GM19239 (cell line): ENCODE results near the gene RAB20.
"Not testable (repeated sequence)": the region's sequence is repeated elsewhere in the genome, so short reads cannot be mapped to it uniquely, and the experiment has no call there.

Experiments used
- DNase-seq: peaks from one replicate; pipeline ENCODE4 v3.0.0; 2011; ENCODE audit warnings: low spot score; ENCODE audit not compliant: insufficient read length
- FAIRE-seq: peaks from 2 replicates; lab custom pipeline; 2011; peaks lifted over from hg19 to GRCh38; lab: Jason Lieb, UNC

RAB20 gene

DNA sequence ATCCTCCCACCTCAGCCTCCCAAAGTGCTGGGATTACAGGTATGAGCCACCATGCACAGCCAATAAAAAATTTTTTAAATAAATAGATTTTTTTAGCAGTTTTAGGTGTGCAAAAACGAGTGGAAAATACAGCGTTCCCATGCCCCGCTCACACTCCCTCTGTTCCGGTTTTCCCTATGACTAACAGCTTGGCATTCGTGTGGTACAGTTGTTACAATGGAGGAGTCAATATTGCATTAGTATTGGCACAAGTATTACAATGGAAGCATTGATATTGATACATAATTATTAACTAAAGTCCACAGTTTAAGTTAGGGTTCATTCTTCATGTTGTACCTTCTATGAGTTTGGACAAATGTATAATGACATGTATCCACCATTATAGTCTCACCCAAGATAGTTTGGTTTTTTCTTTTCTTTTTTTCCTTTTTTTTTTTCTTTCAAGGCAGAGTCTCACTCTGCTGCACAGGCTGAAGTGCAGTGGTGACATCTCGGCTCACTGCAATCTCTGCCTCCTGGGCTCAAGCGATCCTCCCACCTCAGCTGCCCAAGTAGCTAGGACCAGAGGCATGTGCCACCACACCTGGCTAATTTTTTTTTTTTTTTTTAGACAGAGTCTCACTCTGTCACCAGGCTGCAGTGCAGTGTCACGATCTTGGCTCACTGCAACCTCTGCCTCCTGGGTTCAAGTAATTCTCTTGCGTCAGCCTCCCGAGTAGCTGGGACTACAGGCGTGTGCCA, 15.4 kb upstream of the RAB20 start:
- no peak for FAIRE-seq

DNA sequence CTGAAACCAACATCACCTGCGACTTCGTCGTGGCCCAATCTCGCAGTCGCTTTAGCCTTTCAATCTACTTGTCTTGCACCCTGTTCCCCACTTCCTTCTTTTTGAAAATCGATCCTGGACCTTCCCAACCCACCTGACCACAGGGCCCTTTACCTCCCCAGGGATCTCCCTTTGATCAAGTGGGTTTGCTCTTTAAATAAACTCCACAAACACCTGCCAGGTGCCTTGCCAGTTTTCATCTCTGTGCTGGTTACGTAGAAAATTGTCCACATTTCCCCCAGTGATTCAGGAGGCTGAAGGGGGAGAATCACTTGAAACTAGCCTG, 14.5 kb upstream of the RAB20 start:
- no peak for DNase-seq
- no peak for FAIRE-seq

More for the DNA sequence above, 15.4 kb upstream of the RAB20 start:
- no peak for DNase-seq

DNA sequence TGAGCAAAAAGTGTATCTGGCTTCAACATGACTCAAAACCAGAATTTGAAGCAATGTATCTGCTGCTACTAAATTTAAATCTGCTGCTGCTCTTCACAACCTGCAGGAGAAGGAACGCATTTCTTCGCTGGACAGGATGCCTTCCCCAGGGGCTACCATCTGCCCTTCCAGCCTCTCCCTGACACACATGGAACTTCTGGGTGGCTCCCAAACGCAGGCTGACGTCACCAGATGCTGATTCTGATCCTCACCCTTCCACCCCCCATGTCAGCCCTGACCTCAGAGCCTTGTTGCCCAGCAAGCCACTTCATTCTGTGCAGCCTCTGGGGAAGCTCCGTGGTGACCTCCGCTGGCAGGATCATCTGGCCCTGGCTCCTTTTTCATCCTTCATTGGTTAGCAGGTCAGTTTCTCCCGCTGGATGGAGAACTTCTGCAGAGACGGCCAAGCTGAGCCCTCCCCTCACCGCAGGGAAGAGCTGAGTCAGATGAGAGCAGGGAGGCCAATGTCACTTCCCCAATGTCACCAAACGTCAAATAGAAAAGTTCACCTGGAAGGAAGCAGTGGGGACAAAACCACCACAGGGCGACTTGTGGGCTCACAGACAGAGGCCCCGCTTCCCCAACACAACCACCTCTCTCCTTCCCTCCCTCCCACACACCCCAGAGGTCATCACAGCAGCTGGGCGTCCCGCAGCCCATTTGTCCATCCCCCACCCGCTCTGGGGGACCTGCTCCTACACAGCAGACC, 14.0 kb upstream of the RAB20 start:
- DNase-seq = peak; percentile 48
- FAIRE-seq = peak; percentile 93

DNA sequence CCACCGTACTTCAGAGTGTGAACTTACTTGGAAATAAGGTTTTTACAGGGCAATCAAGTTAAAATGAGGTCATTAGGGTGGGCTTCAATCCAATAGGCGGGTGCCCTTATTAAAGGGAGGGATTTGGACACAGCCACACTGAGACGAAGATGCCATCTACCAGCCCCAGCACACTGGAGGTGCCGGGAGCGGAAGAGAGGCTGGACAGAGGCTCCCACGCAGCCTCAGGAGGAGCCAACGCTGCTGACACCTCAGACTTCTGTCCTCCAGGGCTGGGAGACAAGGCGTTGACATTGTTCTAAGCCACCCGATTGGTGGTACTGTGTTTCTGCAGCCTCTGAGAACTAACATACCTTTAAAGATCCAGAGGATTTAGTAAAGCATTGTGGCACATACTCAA, 12.6 kb upstream of the RAB20 start:
- FAIRE-seq = no peak
- DNase-seq = no peak

GRCh38 chr13:110572778-110573118, 11.2 kb upstream of the RAB20 start:
- peak; percentile 67 for FAIRE-seq
- no peak for DNase-seq

- DNase-seq (no peak), FAIRE-seq (peak; percentile 52)
Observed at GRCh38 chr13:110571896-110572777, 10.6 kb upstream of the RAB20 start.

- DNase-seq = no peak
- FAIRE-seq = no peak
Observed at GRCh38 chr13:110570886-110571285, 9.4 kb upstream of the RAB20 start.

GRCh38 chr13:110569962-110570361, 8.4 kb upstream of the RAB20 start:
- FAIRE-seq, DNase-seq: not testable (repeated sequence)

GRCh38 chr13:110568612-110569011, 7.1 kb upstream of the RAB20 start:
- FAIRE-seq = no peak
- no peak for DNase-seq

DNA sequence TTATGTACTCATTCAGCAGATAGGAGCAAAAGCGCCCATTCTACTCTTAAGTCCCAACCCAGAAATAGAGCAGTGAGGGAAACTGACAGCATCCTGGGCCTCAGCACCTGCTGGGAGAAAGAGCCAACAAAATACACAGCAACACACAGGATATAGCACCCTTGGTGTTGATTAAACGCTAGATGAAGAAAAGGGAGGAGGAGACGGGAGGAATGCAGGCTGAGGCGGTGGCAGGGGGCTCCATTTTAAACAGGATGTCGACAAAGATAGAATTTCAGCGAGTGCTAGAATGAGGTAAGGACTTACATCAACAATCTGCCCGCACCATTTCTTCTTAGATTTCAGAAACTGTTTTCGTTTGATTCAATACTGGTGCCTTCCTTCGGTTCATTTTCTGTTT, 4.6 kb upstream of the RAB20 start:
- no peak for FAIRE-seq

GRCh38 chr13:110565296-110565695, 3.8 kb upstream of the RAB20 start:
- DNase-seq (no peak), FAIRE-seq (no peak)

More for the DNA sequence above, 4.6 kb upstream of the RAB20 start:
- no peak for DNase-seq

DNA sequence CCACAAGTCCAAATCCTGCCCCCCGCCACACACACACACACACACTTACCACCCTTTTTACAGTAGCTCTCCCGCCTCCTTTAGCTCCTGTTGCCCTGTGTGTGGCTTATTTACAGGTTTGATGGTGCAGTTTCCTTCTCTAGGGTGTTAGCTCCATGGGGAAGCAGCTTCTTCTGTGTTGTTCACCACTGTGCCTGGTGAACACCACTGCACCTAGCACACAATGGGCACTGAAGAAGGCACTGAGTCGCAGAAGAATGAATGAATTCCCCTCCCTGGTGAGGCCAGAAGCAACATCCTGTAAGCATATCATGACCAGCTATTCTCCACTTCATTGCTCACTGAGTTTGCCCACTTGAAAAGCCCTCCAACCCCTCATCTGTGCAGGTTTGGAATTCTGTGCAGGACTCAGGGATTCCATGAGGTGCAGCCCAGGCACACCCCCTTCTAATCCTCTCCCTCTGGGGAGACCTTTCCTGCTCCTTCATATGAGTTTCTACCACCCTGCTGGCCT, 3.0 kb upstream of the RAB20 start:
- DNase-seq (no peak), FAIRE-seq (no peak)

DNA sequence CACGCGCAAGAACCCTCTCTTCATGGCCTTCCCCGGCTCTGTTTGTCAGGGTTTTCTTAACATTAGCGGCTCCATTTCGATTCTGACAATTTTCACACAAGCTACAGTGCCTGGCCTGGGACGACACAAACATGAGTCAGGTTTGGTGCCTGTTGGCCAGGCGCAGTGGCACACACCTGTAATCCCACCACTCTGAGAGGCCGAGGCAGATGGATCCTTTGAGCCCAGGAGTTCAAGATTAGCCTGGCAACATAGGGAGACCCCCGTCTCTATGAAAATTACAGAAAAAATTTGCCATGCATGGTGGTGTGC, 1.9 kb upstream of the RAB20 start:
- no peak for DNase-seq
- FAIRE-seq = no peak

GRCh38 chr13:110562696-110563462, 1.4 kb upstream of the RAB20 start:
- DNase-seq = no peak
- FAIRE-seq = no peak

DNA sequence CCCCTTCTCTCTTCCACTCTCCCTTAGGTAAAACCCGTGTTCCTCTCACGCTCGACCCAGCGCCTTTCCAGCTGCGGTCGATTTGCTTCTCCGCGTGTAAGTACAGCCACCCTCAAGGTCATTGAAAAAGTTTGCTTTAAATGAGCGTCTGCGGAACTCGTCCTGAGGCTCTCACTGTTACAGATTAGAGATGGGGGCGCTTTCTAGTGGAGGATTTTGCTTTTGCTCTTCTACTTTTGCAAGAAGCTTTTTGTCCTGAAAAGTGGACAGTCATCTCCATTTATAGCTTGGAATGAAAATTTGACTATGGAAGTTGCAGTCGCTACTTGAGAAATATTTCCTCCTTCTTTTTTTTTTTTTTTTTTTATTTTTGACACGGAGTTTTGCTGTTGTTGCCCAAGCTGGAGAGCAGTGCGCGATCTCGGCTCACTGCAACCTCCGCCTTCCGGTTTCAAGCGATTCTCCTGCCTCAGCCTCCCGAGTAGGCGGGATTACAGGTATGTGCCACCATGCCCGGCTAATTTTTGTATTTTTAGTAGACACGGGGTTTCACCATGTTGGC, 595 bp upstream of the RAB20 start:
- FAIRE-seq (no peak), DNase-seq (no peak)

- peak; percentile 45 for DNase-seq
- FAIRE-seq = peak; percentile 64
Observed at GRCh38 chr13:110560601-110561343, 750 bp downstream of the RAB20 start.

GRCh38 chr13:110559986-110560385, 1.5 kb downstream of the RAB20 start:
- DNase-seq (no peak), FAIRE-seq (no peak)

- DNase-seq (no peak), FAIRE-seq (no peak)
Observed at GRCh38 chr13:110559429-110559943, 2.0 kb downstream of the RAB20 start.
